ENCODE measurements around the gene WFIKKN2. TPM values are rescaled to one million over a fixed set of nuclear protein-coding genes. Genes with fewer than 3 reads are reported as not detected.

Gene WFIKKN2
- total and polyA plus RNA-seq, 2 of the 13 experiments (the other 11 are each of a cell fraction or from before 2014, with no cell fraction given) = not detected

GRCh38 chr17:50867363-50868139 is 32.2 kb downstream of the WFIKKN2 start (continued):
- TF ChIP-seq MAZ (IDR thresholded peaks at IDR 0.05; ENCODE audit: borderline replicate concordance, low read depth, low read length) (peak; percentile 31; the same call in 1 of the 2 replicates), MAZ (CRISPR knock-in tag; IDR thresholded peaks at IDR 0.05; ENCODE audit: low read depth) (no peak), ZNF484 (CRISPR knock-in tag; IDR thresholded peaks at IDR 0.05; ENCODE audit: borderline replicate concordance, low read depth) (no peak), ARNT (IDR thresholded peaks at IDR 0.05) (no peak), SALL2 (CRISPR knock-in tag; IDR thresholded peaks at IDR 0.05) (no peak; the same call in 1 of the 2 replicates), BRCA1 (CRISPR knock-in tag; IDR thresholded peaks at IDR 0.05) (0 out of 2 replicates have a peak, but pooled peaks have one; percentile 17), TFDP2 (CRISPR knock-in tag; IDR thresholded peaks at IDR 0.05) (peak; percentile 57; the same call in 1 of the 2 replicates), SALL1 (CRISPR knock-in tag; IDR thresholded peaks at IDR 0.05) (peak; percentile 65), ZNF275 (CRISPR knock-in tag; IDR thresholded peaks at IDR 0.05; ENCODE audit: borderline replicate concordance) (peak; percentile 14; the same call in 1 of the 2 replicates), NCOA2 (CRISPR knock-in tag; IDR thresholded peaks at IDR 0.05) (peak; percentile 67; the same call in 1 of the 2 replicates), ZBTB7B (CRISPR knock-in tag; IDR thresholded peaks at IDR 0.05) (peak; percentile 80; the same call in 1 of the 2 replicates), ZNF574 (CRISPR knock-in tag; IDR thresholded peaks at IDR 0.05) (peak; percentile 9), ZFP90 (CRISPR knock-in tag; IDR thresholded peaks at IDR 0.05; ENCODE audit: borderline replicate concordance) (0 out of 2 replicates have a peak, but pooled peaks have one; percentile 12), JDP2 (CRISPR knock-in tag; IDR thresholded peaks at IDR 0.05; ENCODE audit: borderline replicate concordance) (no peak), KDM6A (CRISPR knock-in tag; IDR thresholded peaks at IDR 0.05; ENCODE audit: low read depth) (peak; percentile 18; the same call in 1 of the 2 replicates), PRPF4 (IDR thresholded peaks at IDR 0.05; ENCODE audit: low read depth, low read length, poor library complexity, severe bottlenecking) (no peak), ZNF678 (CRISPR knock-in tag; IDR thresholded peaks at IDR 0.05) (no peak), HES4 (CRISPR knock-in tag; IDR thresholded peaks at IDR 0.05; ENCODE audit: borderline replicate concordance) (no peak), ARID2 (CRISPR knock-in tag; IDR thresholded peaks at IDR 0.05; ENCODE audit: borderline replicate concordance) (no peak), MXI1 (IDR thresholded peaks at IDR 0.05; ENCODE audit: borderline replicate concordance, low read depth, low read length) (peak; percentile 66; the same call in 1 of the 3 replicates)
